CD14-positive monocyte (primary cell): ENCODE measurements around the gene KBTBD12. TPM values are rescaled to one million over a fixed set of nuclear protein-coding genes. Genes with fewer than 3 reads are reported as not detected.

Experiments used
- DNase-seq, 3 donors: peaks; one replicate each; pipeline ENCODE4 v3.0.0-alpha.2; 2011 to 2022
- H2AFZ ChIP-seq: 2 replicates; pipeline ENCODE4 v1.6.0; 2012; ENCODE audit warnings: mild to moderate bottlenecking, low read depth, low read length, inconsistent platforms; ENCODE audit not compliant: insufficient read depth, poor library complexity, severe bottlenecking
- H3K27ac ChIP-seq, 2 donors: 1 replicate in 1 of 2; 2 replicates in 1 of 2; pipeline ENCODE4 v1.5.1; 2012 to 2013; ENCODE audit warnings: low read length in 2 of 2, control low read depth in 1 of 2, inconsistent platforms in 1 of 2, low read depth in 1 of 2, mild to moderate bottlenecking in 1 of 2
- H3K27me3 ChIP-seq, 2 donors: one replicate each; pipeline versions ENCODE4 v1.6.0 to v1.6.1; 2011 to 2013; ENCODE audit warnings: low read length in 2 of 2; ENCODE audit not compliant: control insufficient read depth in 2 of 2, insufficient read depth in 2 of 2
- H3K36me3 ChIP-seq, 2 donors: replicated peaks in 1 of 2; 1 replicate in 1 of 2; 2 replicates in 1 of 2; pipeline versions ENCODE4 v1.5.1 to v1.6.1; 2012 to 2013; ENCODE audit warnings: low read length in 2 of 2, control low read depth in 1 of 2, inconsistent platforms in 1 of 2, mild to moderate bottlenecking in 1 of 2; ENCODE audit not compliant: insufficient read depth in 2 of 2, control insufficient read depth in 1 of 2
- H3K4me1 ChIP-seq, 2 donors: 1 replicate in 1 of 2; 2 replicates in 1 of 2; pipeline versions ENCODE4 v1.5.1 to v1.6.1; 2012 to 2013; ENCODE audit warnings: low read length in 2 of 2, control low read depth in 1 of 2, inconsistent platforms in 1 of 2, mild to moderate bottlenecking in 1 of 2, moderate library complexity in 1 of 2; ENCODE audit not compliant: insufficient read depth in 2 of 2, control insufficient read depth in 1 of 2
- H3K4me2 ChIP-seq: replicated peaks from 2 replicates; pipeline ENCODE3; 2012; ENCODE audit warnings: low read length, moderate library complexity, mild to moderate bottlenecking; ENCODE audit not compliant: poor library complexity, severe bottlenecking; ENCODE audit errors: extremely low read depth
- H3K4me3 ChIP-seq, 3 experiments: fragments of 200-600 bp in 1 of 3; sonication (generic) in 1 of 3; replicated peaks in 1 of 3; 1 replicate in 2 of 3; 2 replicates in 1 of 3; pipeline ENCODE4 v1.5.1; 2011 to 2013; ENCODE audit warnings: low read length in 3 of 3, mild to moderate bottlenecking in 3 of 3, control low read depth in 2 of 3, low read depth in 2 of 3, inconsistent platforms in 1 of 3, moderate library complexity in 1 of 3
- H3K79me2 ChIP-seq: 2 replicates; pipeline ENCODE4 v1.6.0; 2012; ENCODE audit warnings: mild to moderate bottlenecking, control low read depth, inconsistent platforms, low read length, moderate library complexity; ENCODE audit not compliant: insufficient read depth
- H3K9ac ChIP-seq: 2 replicates; pipeline ENCODE4 v1.6.0; 2017; ENCODE audit warnings: low read length, mild to moderate bottlenecking; ENCODE audit not compliant: insufficient read depth, poor library complexity, severe bottlenecking
- H3K9me3 ChIP-seq, 2 donors: replicated peaks in 1 of 2; 1 replicate in 1 of 2; 2 replicates in 1 of 2; pipeline versions ENCODE4 v1.5.1 to v1.6.1; 2012 to 2013; ENCODE audit warnings: low read length in 2 of 2, control low read depth in 1 of 2; ENCODE audit not compliant: control insufficient read depth in 1 of 2, insufficient read depth in 1 of 2
- H4K20me1 ChIP-seq: 2 replicates; pipeline ENCODE4 v1.6.0; 2012; ENCODE audit warnings: mild to moderate bottlenecking, low read length, control low read depth, moderate library complexity; ENCODE audit not compliant: insufficient read depth
- H3K27ac Mint-ChIP-seq, 7 donors: one replicate each; pipeline ENCODE4 v1.8.0; 2020; ENCODE audit warnings: mild to moderate bottlenecking in 7 of 7, mixed read lengths in 7 of 7, moderate library complexity in 6 of 7, inconsistent platforms in 2 of 7
- H3K27me3 Mint-ChIP-seq, 3 donors: one replicate each; pipeline ENCODE4 v1.8.0; 2021 to 2022; ENCODE audit warnings: low read depth in 3 of 3, mild to moderate bottlenecking in 3 of 3, mixed read lengths in 3 of 3, moderate library complexity in 3 of 3, inconsistent platforms in 1 of 3
- H3K36me3 Mint-ChIP-seq, 2 donors: one replicate each; pipeline ENCODE4 v1.8.0; 2020; ENCODE audit warnings: mixed read lengths in 2 of 2, inconsistent platforms in 1 of 2, mild to moderate bottlenecking in 1 of 2
- H3K4me1 Mint-ChIP-seq: one replicate; pipeline ENCODE4 v1.8.0; 2020; ENCODE audit warnings: mild to moderate bottlenecking, mixed read lengths
- H3K4me3 Mint-ChIP-seq, 2 donors: one replicate each; pipeline ENCODE4 v1.8.0; 2020; ENCODE audit warnings: mild to moderate bottlenecking in 2 of 2, mixed read lengths in 2 of 2, moderate library complexity in 1 of 2
- H3K9me3 Mint-ChIP-seq, 7 donors: one replicate each; pipeline ENCODE4 v1.8.0; 2020 to 2022; ENCODE audit warnings: mixed read lengths in 7 of 7, mild to moderate bottlenecking in 6 of 7, moderate library complexity in 6 of 7, inconsistent platforms in 2 of 7
- WGBS: methylation state at CpG from one replicate; pipeline ENCODE4 v1.1.5; 2013; ENCODE audit warnings: missing lambda C conversion rate; ENCODE audit not compliant: insufficient coverage; 5-methylcytosine and 5-hydroxymethylcytosine counted together
- intact Hi-C, 2 donors: fragments of 100-400 bp; cut with micrococcal nuclease; formaldehyde crosslinking; loops; one replicate each; pipeline versions ENCODE4 v1.15.0 to v1.15.1; 2023
- polyA plus RNA-seq, 3 donors: library from polyadenylated mRNA; depleted of rRNA in 1 of 3; unstranded in 2 of 3; stranded (reverse) in 1 of 3; fragments of 300-500 nt in 2 of 3; fragments of >200 nt in 1 of 3; fragmentation: Illumina TruSeq in 2 of 3; gene quantifications; 1 replicate in 2 of 3; 2 replicates in 1 of 3; pipeline ENCODE4 v1.2.3, GENCODE V29; 2012 to 2021
- TF ChIP-seq, protein P1 (sequence below): fragments of 200-600 bp; IDR thresholded peaks from one replicate; pipeline ENCODE4 v1.8.0; 2022; ENCODE audit warnings: antibody characterized with exemption, mild to moderate bottlenecking

The KBTBD12 gene
- polyA plus RNA-seq, 3 donors: not detected

- H3K27ac Mint-ChIP-seq: no peak overlapping the region
- intact Hi-C loops: no loop called here
- H3K4me1 ChIP-seq: peaks cover under 1 to 17% of the 10 kb centered on the region in 2 donors
These were observed 12.5 kb upstream of the KBTBD12 start for GRCh38 chr3:127902486-127902885.

DNA sequence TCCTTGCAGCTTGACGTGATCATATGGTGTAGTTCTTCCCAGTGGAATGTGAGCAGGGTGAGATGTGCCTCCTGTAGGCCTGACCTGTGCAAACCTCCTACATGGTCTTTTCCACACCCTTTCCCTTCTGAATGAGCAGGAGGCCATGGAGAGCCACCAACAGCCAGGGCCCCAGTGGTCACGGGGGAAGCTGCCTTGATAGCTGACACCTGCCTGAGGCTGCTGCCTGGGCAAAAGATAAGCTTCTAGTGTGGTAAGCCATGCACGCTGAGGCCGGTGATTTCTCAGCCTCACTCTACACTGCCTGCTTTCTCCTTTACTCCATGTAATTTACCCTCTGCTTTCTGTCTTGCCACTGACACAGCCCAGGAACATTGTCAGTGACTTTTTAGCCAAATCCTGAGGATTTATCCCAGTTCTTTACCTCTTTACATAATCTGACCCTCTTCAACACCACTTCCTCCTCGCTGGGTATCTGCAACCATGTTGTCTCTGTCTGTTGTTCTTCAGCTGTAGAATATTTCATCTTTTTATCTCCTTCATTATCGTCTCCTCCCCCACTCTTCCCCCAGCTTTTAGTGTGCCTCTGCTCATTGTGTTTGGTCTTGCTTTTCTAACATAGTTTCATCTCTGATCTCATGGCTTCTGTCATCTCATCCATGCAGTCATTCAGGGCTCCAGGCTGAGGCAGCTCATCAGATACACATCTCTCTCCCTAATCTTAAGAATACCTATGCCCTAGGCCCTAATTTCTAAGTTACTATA is 11.2 kb upstream of the KBTBD12 start:
- Histone ChIP-seq H3K9me3 (peaks cover 7 to 12% of the 10 kb centered on the region in 2 donors), H3K4me2 (no peak overlapping the region), H3K27ac (no peak overlapping the region), H3K36me3 (no peaks in the 10 kb centered on the region), H3K27me3 (no peaks in the 10 kb centered on the region), H3K79me2 (no peaks in the 10 kb centered on the region), H4K20me1 (no peaks in the 10 kb centered on the region), H2AFZ (no peak overlapping the region), H3K4me3 (no peak overlapping the region), H3K9ac (no peak overlapping the region), H3K4me1 (peaks cover 6 to 30% of the 10 kb centered on the region in 2 donors)
- WGBS: 97% methylated on average over 3 of the region's 6 CpGs
- H3K36me3 Mint-ChIP-seq: peaks cover 4 to 6% of the 10 kb centered on the region in 2 donors
- H3K9me3 Mint-ChIP-seq: peaks cover 14 to 33% (median 18%) of the 10 kb centered on the region in 7 donors
- peaks cover 6 to 7% (median 6%) of the 10 kb centered on the region in 3 donors for H3K27me3 Mint-ChIP-seq
- H3K4me1 Mint-ChIP-seq: peaks cover 24% of the 10 kb centered on the region
- intact Hi-C loops: no loop called here
- no peak for DNase-seq
- TF ChIP-seq, protein P1, sequence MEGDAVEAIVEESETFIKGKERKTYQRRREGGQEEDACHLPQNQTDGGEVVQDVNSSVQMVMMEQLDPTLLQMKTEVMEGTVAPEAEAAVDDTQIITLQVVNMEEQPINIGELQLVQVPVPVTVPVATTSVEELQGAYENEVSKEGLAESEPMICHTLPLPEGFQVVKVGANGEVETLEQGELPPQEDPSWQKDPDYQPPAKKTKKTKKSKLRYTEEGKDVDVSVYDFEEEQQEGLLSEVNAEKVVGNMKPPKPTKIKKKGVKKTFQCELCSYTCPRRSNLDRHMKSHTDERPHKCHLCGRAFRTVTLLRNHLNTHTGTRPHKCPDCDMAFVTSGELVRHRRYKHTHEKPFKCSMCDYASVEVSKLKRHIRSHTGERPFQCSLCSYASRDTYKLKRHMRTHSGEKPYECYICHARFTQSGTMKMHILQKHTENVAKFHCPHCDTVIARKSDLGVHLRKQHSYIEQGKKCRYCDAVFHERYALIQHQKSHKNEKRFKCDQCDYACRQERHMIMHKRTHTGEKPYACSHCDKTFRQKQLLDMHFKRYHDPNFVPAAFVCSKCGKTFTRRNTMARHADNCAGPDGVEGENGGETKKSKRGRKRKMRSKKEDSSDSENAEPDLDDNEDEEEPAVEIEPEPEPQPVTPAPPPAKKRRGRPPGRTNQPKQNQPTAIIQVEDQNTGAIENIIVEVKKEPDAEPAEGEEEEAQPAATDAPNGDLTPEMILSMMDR: no peak
- H3K27ac Mint-ChIP-seq: no peak overlapping the region
- H3K4me3 Mint-ChIP-seq: no peak overlapping the region

More at GRCh38 chr3:127902486-127902885, 12.5 kb upstream of the KBTBD12 start:
- Mint-ChIP-seq H3K4me1 (peaks cover 16% of the 10 kb centered on the region), H3K36me3 (peaks cover 4 to 6% of the 10 kb centered on the region in 2 donors), H3K4me3 (no peak overlapping the region), H3K27me3 (peaks cover 4 to 7% (median 6%) of the 10 kb centered on the region in 3 donors), H3K9me3 (peaks cover 5 to 20% (median 8%) of the 10 kb centered on the region in 7 donors)
- Histone ChIP-seq H3K4me2 (no peak overlapping the region), H3K27me3 (no peaks in the 10 kb centered on the region), H3K9me3 (peaks cover 3 to 5% of the 10 kb centered on the region in 2 donors), H3K4me3 (no peak overlapping the region), H4K20me1 (no peaks in the 10 kb centered on the region), H3K36me3 (no peaks in the 10 kb centered on the region), H3K79me2 (no peaks in the 10 kb centered on the region), H2AFZ (no peak overlapping the region), H3K9ac (no peak overlapping the region), H3K27ac (no peak overlapping the region)
- DNase-seq: no peak
- TF ChIP-seq, protein P1: no peak
- WGBS: 98% methylated on average over 5 of the region's 6 CpGs
